WTC11 (cell line): Measurements from ENCODE around the gene GRM1. TPM values are rescaled to one million over a fixed set of nuclear protein-coding genes. Genes with fewer than 3 reads are reported as not detected.

ENCODE experiments used
- ATAC-seq: fragments of 200-7000 bp; cut with Tn5 transposase; 2 replicates; pipeline ENCODE4 v1.10.0; 2021; ENCODE audit warnings: mild to moderate bottlenecking, moderate library complexity
- CTCF ChIA-PET: fragments of 300-600 bp; sonication (Branson Sonifier 250); formaldehyde crosslinking; loops from one replicate; lab custom pipeline; 2021; ENCODE audit warnings: antibody characterized with exemption; lab: Charles Lee
- POLR2A ChIA-PET: fragments of 350-600 bp; sonication (Branson Sonifier 250); formaldehyde crosslinking; loops from one replicate; lab custom pipeline; 2021; ENCODE audit warnings: antibody characterized with exemption; lab: Charles Lee
- DNase-seq: peaks from one replicate; pipeline ENCODE4 v3.0.0; 2021; ENCODE audit warnings: low spot score
- H3K27ac Mint-ChIP-seq: 2 replicates; pipeline ENCODE4 v1.8.0; 2021; ENCODE audit warnings: mixed read lengths
- H3K27me3 Mint-ChIP-seq: 2 replicates; pipeline ENCODE4 v1.8.0; 2021; ENCODE audit warnings: low read depth, mild to moderate bottlenecking, moderate library complexity, mixed read lengths
- H3K36me3 Mint-ChIP-seq: 2 replicates; pipeline ENCODE4 v1.8.0; 2021; ENCODE audit warnings: mixed read lengths
- H3K4me1 Mint-ChIP-seq: 2 replicates; pipeline ENCODE4 v1.8.0; 2022; ENCODE audit warnings: mixed read lengths
- H3K4me3 Mint-ChIP-seq: 2 replicates; pipeline ENCODE4 v1.8.0; 2021; ENCODE audit warnings: mild to moderate bottlenecking, moderate library complexity, mixed read lengths
- H3K9me3 Mint-ChIP-seq: 2 replicates; pipeline ENCODE4 v1.8.0; 2021; ENCODE audit warnings: mixed read lengths
- ATF2 ChIP-seq: sonication (generic); formaldehyde crosslinking; IDR thresholded peaks from 2 replicates; pipeline ENCODE4 v1.8.1; 2022; ENCODE audit warnings: low read depth, missing genetic modification reagents, borderline replicate concordance
- ELF4 ChIP-seq: sonication (generic); formaldehyde crosslinking; IDR thresholded peaks from 2 replicates; pipeline ENCODE4 v1.8.1; 2022; ENCODE audit warnings: low read depth, mild to moderate bottlenecking, moderate library complexity, missing genetic modification reagents
- GTF2I ChIP-seq: fragments of 250-450 bp; sonication (Bioruptor Pico); conservative IDR thresholded peaks from 2 replicates; pipeline ENCODE4 v1.4.0; 2021; ENCODE audit warnings: mild to moderate bottlenecking
- IRF2 ChIP-seq: sonication (generic); formaldehyde crosslinking; IDR thresholded peaks from 2 replicates; pipeline ENCODE4 v1.8.0; 2022; ENCODE audit warnings: low read depth, missing genetic modification reagents, borderline replicate concordance
- JAZF1 ChIP-seq: fragments of 250-450 bp; sonication (Bioruptor Pico); IDR thresholded peaks from 2 replicates; pipeline ENCODE4 v1.9.0; 2021; ENCODE audit warnings: moderate library complexity, mild to moderate bottlenecking, inconsistent platforms
- MYBL2 ChIP-seq: sonication (generic); formaldehyde crosslinking; IDR thresholded peaks from 2 replicates; pipeline ENCODE4 v1.8.1; 2023; ENCODE audit warnings: mild to moderate bottlenecking, moderate library complexity, missing genetic modification reagents
- NFE2L1 ChIP-seq: sonication (generic); formaldehyde crosslinking; IDR thresholded peaks from 2 replicates; pipeline ENCODE4 v1.8.1; 2023; ENCODE audit warnings: missing genetic modification reagents
- NR1H2 ChIP-seq: sonication (generic); formaldehyde crosslinking; IDR thresholded peaks from 2 replicates; pipeline ENCODE4 v1.9.0; 2021; ENCODE audit warnings: mild to moderate bottlenecking, moderate library complexity, missing genetic modification reagents
- OVOL2 ChIP-seq: fragments of 250-450 bp; sonication (Bioruptor Pico); IDR thresholded peaks from 2 replicates; pipeline ENCODE4 v1.9.0; 2021; ENCODE audit warnings: mild to moderate bottlenecking, borderline replicate concordance
- RORB ChIP-seq: fragments of 250-450 bp; sonication (Bioruptor Pico); IDR thresholded peaks from 2 replicates; pipeline ENCODE4 v1.9.0; 2021; ENCODE audit warnings: mild to moderate bottlenecking
- SOX15 ChIP-seq: fragments of 250-450 bp; sonication (Bioruptor Pico); IDR thresholded peaks from 2 replicates; pipeline ENCODE4 v1.9.0; 2021; ENCODE audit warnings: mild to moderate bottlenecking
- STAT6 ChIP-seq: sonication (generic); formaldehyde crosslinking; conservative IDR thresholded peaks from 2 replicates; pipeline ENCODE4 v1.8.1; 2023; ENCODE audit warnings: mild to moderate bottlenecking, low read depth, missing genetic modification reagents, moderate library complexity
- TP53 ChIP-seq: sonication (generic); formaldehyde crosslinking; IDR thresholded peaks from 2 replicates; pipeline ENCODE4 v1.8.1; 2023; ENCODE audit warnings: mild to moderate bottlenecking, missing genetic modification reagents
- USF1 ChIP-seq: sonication (generic); formaldehyde crosslinking; IDR thresholded peaks from 2 replicates; pipeline ENCODE4 v1.8.0; 2022; ENCODE audit warnings: mild to moderate bottlenecking, missing genetic modification reagents
- USF2 ChIP-seq: sonication (generic); formaldehyde crosslinking; IDR thresholded peaks from 2 replicates; pipeline ENCODE4 v1.8.1; 2023; ENCODE audit warnings: mild to moderate bottlenecking, missing genetic modification reagents, moderate library complexity
- ZNF219 ChIP-seq: sonication (generic); formaldehyde crosslinking; IDR thresholded peaks from 2 replicates; pipeline ENCODE4 v1.8.0; 2023; ENCODE audit warnings: missing genetic modification reagents, mild to moderate bottlenecking, borderline replicate concordance
- ZNF281 ChIP-seq: sonication (generic); formaldehyde crosslinking; IDR thresholded peaks from 2 replicates; pipeline ENCODE4 v1.8.0; 2023; ENCODE audit warnings: mild to moderate bottlenecking, missing genetic modification reagents
- ZNF317 ChIP-seq: sonication (generic); formaldehyde crosslinking; IDR thresholded peaks from 2 replicates; pipeline ENCODE4 v1.8.1; 2023; ENCODE audit warnings: low read depth, mild to moderate bottlenecking, moderate library complexity, missing genetic modification reagents, borderline replicate concordance
- ZNF416 ChIP-seq: fragments of 250-450 bp; sonication (Bioruptor Pico); IDR thresholded peaks from 2 replicates; pipeline ENCODE4 v1.9.0; 2021; ENCODE audit warnings: mild to moderate bottlenecking, inconsistent platforms
- ZNF512 ChIP-seq: sonication (generic); formaldehyde crosslinking; IDR thresholded peaks from 2 replicates; pipeline ENCODE4 v1.8.1; 2022; ENCODE audit warnings: missing genetic modification reagents, borderline replicate concordance
- total RNA-seq: library from RNA; stranded (reverse); gene quantifications from 3 replicates; pipeline ENCODE4 v1.2.3, GENCODE V29; 2021

Gene GRM1
- total RNA-seq, 1 experiment from 2014 or later, result 0.46 TPM

- H3K9me3 Mint-ChIP-seq, result no peaks in the 10 kb centered on the region
- H3K36me3 Mint-ChIP-seq, result no peaks in the 10 kb centered on the region
- DNase-seq, result no peak
- POLR2A ChIA-PET, result interaction anchor here (0.6 kb wide), 1 partner anchor 9 kb away, joined by 4 read pairs; no protein-coding TSS in a partner anchor
- TF ChIP-seq OVOL2, result no peak
- no peak for TF ChIP-seq ATF2 (CRISPR knock-in tag)
- TF ChIP-seq MYBL2 (CRISPR knock-in tag), result no peak
- TF ChIP-seq ZNF281 (CRISPR knock-in tag), result no peak
- no peak for TF ChIP-seq IRF2 (CRISPR knock-in tag)
- no peak for TF ChIP-seq ZNF416 (CRISPR knock-in tag)
- TF ChIP-seq JAZF1, result no peak
- TF ChIP-seq ZNF512 (CRISPR knock-in tag), result no peak
- TF ChIP-seq NFE2L1 (CRISPR knock-in tag), result no peak
- TF ChIP-seq, all 79 proteins: peak for 0
- Mint-ChIP-seq H3K27ac (no peak overlapping the region), H3K4me1 (no peaks in the 10 kb centered on the region), H3K27me3 (no peaks in the 10 kb centered on the region), H3K4me3 (no peak overlapping the region)
- CTCF ChIA-PET, result no interaction called here
- ATAC-seq, result no peak
These were observed 368.8 kb downstream of the GRM1 start for GRCh38 chr6:146397638-146398037.

- no peaks in the 10 kb centered on the region for H3K4me1 Mint-ChIP-seq
- POLR2A ChIA-PET, result no interaction called here
- no peak overlapping the region for H3K4me3 Mint-ChIP-seq
- ATAC-seq (no peak), DNase-seq (no peak)
- H3K27ac Mint-ChIP-seq, result no peak overlapping the region
- no peaks in the 10 kb centered on the region for H3K36me3 Mint-ChIP-seq
- peaks cover 16% of the 10 kb centered on the region for H3K9me3 Mint-ChIP-seq
- TF ChIP-seq SOX15, result no peak
- no peak for TF ChIP-seq GTF2I (CRISPR knock-in tag)
- no peak for TF ChIP-seq ZNF317 (CRISPR knock-in tag)
- no peak for TF ChIP-seq IRF2 (CRISPR knock-in tag)
- no peak for TF ChIP-seq ZNF219 (CRISPR knock-in tag)
- TF ChIP-seq RORB (CRISPR knock-in tag), result no peak
- no peak for TF ChIP-seq NR1H2 (CRISPR knock-in tag)
- TF ChIP-seq TP53, result no peak
- TF ChIP-seq STAT6 (CRISPR knock-in tag), result no peak
- no peak for TF ChIP-seq USF1 (CRISPR knock-in tag)
- no peak for TF ChIP-seq USF2 (CRISPR knock-in tag)
- TF ChIP-seq ELF4 (CRISPR knock-in tag), result no peak
- CTCF ChIA-PET, result no interaction called here
- no peaks in the 10 kb centered on the region; the same call in 1 of the 2 replicates for H3K27me3 Mint-ChIP-seq
These were observed 373.6 kb downstream of the GRM1 start for GRCh38 chr6:146402476-146402875.
